Measurements from ENCODE around the gene STK24. TPM values are rescaled to one million over a fixed set of nuclear protein-coding genes. Genes with fewer than 3 reads are reported as not detected.

Gene STK24
- total RNA-seq, 2 experiments from 2014 or later = 146 to 173 TPM

GRCh38 chr13:98530217-98530616 is 46.7 kb downstream of the STK24 start:
- Mint-ChIP-seq H3K36me3 (ENCODE audit: low read depth) (peaks cover 19% of the 10 kb centered on the region), H3K27ac (peak overlapping the region; percentile 53), H3K4me1 (peaks cover 92% of the 10 kb centered on the region), H3K9me3 (ENCODE audit: low read depth) (no peaks in the 10 kb centered on the region), H3K27me3 (no peaks in the 10 kb centered on the region), H3K4me3 (no peak overlapping the region)
- ATAC-seq (no peak), DNase-seq (no peak)
- CTCF ChIA-PET = interaction anchor here (1.0 to 1.9 kb wide), 3 partner anchors 12 to 48 kb away, joined by 4 to 5 read pairs (median 4); no protein-coding TSS in a partner anchor
- POLR2A ChIA-PET = interaction anchor here (1.4 kb wide), 1 partner anchor 10 kb away, joined by 4 read pairs; no protein-coding TSS in a partner anchor
- intact Hi-C loops (cut with DNase I, micrococcal nuclease) = no loop called here

GRCh38 chr13:98529171-98529570 is 47.7 kb downstream of the STK24 start:
- peaks cover 93% of the 10 kb centered on the region for H3K4me1 Mint-ChIP-seq
- CTCF ChIA-PET = interaction anchor here (0.5 to 2.1 kb wide), 13 partner anchors 11 to 655 kb away, joined by 3 to 10 read pairs (median 4); no protein-coding TSS in a partner anchor
- H3K36me3 Mint-ChIP-seq (ENCODE audit: low read depth) = peaks cover 19% of the 10 kb centered on the region
- peak overlapping the region; percentile 87 for H3K27ac Mint-ChIP-seq
- DNase-seq (no peak), ATAC-seq (no peak)
- peak overlapping the region; percentile 29 for H3K4me3 Mint-ChIP-seq
- no peaks in the 10 kb centered on the region for H3K27me3 Mint-ChIP-seq
- intact Hi-C loops (cut with DNase I, micrococcal nuclease) = loop anchor here (2.0 to 5.0 kb wide), 2 partner anchors 20 to 1018 kb away; no protein-coding TSS in a partner anchor
- H3K9me3 Mint-ChIP-seq (ENCODE audit: low read depth) = no peaks in the 10 kb centered on the region
- POLR2A ChIA-PET = interaction anchor here (0.9 to 1.4 kb wide), 7 partner anchors 9 to 59 kb away, joined by 3 to 10 read pairs (median 7); partner anchors contain the start of gene STK24

- ATAC-seq = peak; percentile 80
These were observed 48.2 kb downstream of the STK24 start for GRCh38 chr13:98528663-98529064.

GRCh38 chr13:98527526-98527925 is 49.4 kb downstream of the STK24 start:
- ChIA-PET POLR2A (interaction anchor here (1.4 kb wide), 1 partner anchor 18 kb away, joined by 8 read pairs; no protein-coding TSS in a partner anchor), CTCF (interaction anchor here (0.6 to 2.1 kb wide), 5 partner anchors 8 to 973 kb away, joined by 3 to 10 read pairs (median 4); no protein-coding TSS in a partner anchor)
- DNase-seq (no peak), ATAC-seq (no peak)
- intact Hi-C loops (cut with DNase I, micrococcal nuclease) = loop anchor here in 1 of 2 experiments (5.0 kb wide), 1 partner anchor 1020 kb away; no protein-coding TSS in a partner anchor
- no peaks in the 10 kb centered on the region for H3K27me3 Mint-ChIP-seq
- no peak overlapping the region for H3K27ac Mint-ChIP-seq
- peaks cover 98% of the 10 kb centered on the region for H3K4me1 Mint-ChIP-seq
- no peaks in the 10 kb centered on the region for H3K9me3 Mint-ChIP-seq (ENCODE audit: low read depth)
- peaks cover 15% of the 10 kb centered on the region for H3K36me3 Mint-ChIP-seq (ENCODE audit: low read depth)
- no peak overlapping the region for H3K4me3 Mint-ChIP-seq

More at GRCh38 chr13:98528663-98529064, 48.2 kb downstream of the STK24 start:
- H3K36me3 Mint-ChIP-seq (ENCODE audit: low read depth) = peaks cover 15% of the 10 kb centered on the region
- ChIA-PET POLR2A (interaction anchor here (0.6 to 1.4 kb wide), 12 partner anchors 8 to 771 kb away, joined by 3 to 10 read pairs (median 4); partner anchors contain the start of gene STK24), CTCF (interaction anchor here (0.5 to 2.1 kb wide), 17 partner anchors 8 to 656 kb away, joined by 3 to 10 read pairs (median 4); no protein-coding TSS in a partner anchor)
- peak overlapping the region; percentile 29 for H3K4me3 Mint-ChIP-seq
- peak overlapping the region; percentile 87 for H3K27ac Mint-ChIP-seq
- peak; percentile 55 for DNase-seq
- H3K4me1 Mint-ChIP-seq = peaks cover 93% of the 10 kb centered on the region
- intact Hi-C loops (cut with DNase I, micrococcal nuclease) = loop anchor here (1.0 to 5.0 kb wide), 6 partner anchors 10 to 1019 kb away; no protein-coding TSS in a partner anchor
- no peaks in the 10 kb centered on the region for H3K27me3 Mint-ChIP-seq
- no peaks in the 10 kb centered on the region for H3K9me3 Mint-ChIP-seq (ENCODE audit: low read depth)

GRCh38 chr13:98526182-98526512 is 50.8 kb downstream of the STK24 start:
- Mint-ChIP-seq H3K9me3 (ENCODE audit: low read depth) (no peaks in the 10 kb centered on the region), H3K36me3 (ENCODE audit: low read depth) (peaks cover 13% of the 10 kb centered on the region), H3K27me3 (no peaks in the 10 kb centered on the region), H3K27ac (peak overlapping the region; percentile 55), H3K4me3 (no peak overlapping the region), H3K4me1 (peaks cover 98% of the 10 kb centered on the region)
- no peak for ATAC-seq
- no peak for DNase-seq
- CTCF ChIA-PET = interaction anchor here (0.6 kb wide), 1 partner anchor 47 kb away, joined by 3 read pairs; no protein-coding TSS in a partner anchor
- intact Hi-C loops (cut with DNase I, micrococcal nuclease) = loop anchor here in 1 of 2 experiments (5.0 kb wide), 1 partner anchor 1021 kb away; no protein-coding TSS in a partner anchor
- POLR2A ChIA-PET = no interaction called here

GRCh38 chr13:98525456-98526181 is 51.3 kb downstream of the STK24 start:
- peaks cover 10% of the 10 kb centered on the region for H3K36me3 Mint-ChIP-seq (ENCODE audit: low read depth)
- intact Hi-C loops (cut with DNase I, micrococcal nuclease) = loop anchor here in 1 of 2 experiments (5.0 kb wide), 1 partner anchor 1022 kb away; no protein-coding TSS in a partner anchor
- POLR2A ChIA-PET = no interaction called here
- DNase-seq = no peak
- no peak overlapping the region for H3K4me3 Mint-ChIP-seq
- no peaks in the 10 kb centered on the region for H3K9me3 Mint-ChIP-seq (ENCODE audit: low read depth)
- peaks cover 98% of the 10 kb centered on the region for H3K4me1 Mint-ChIP-seq
- peak overlapping the region; percentile 55 for H3K27ac Mint-ChIP-seq
- CTCF ChIA-PET = no interaction called here
- no peak for ATAC-seq
- H3K27me3 Mint-ChIP-seq = no peaks in the 10 kb centered on the region

GRCh38 chr13:98524793-98525192 is 52.1 kb downstream of the STK24 start:
- Mint-ChIP-seq H3K27ac (peak overlapping the region; percentile 73), H3K27me3 (no peaks in the 10 kb centered on the region), H3K36me3 (ENCODE audit: low read depth) (peaks cover 10% of the 10 kb centered on the region), H3K9me3 (ENCODE audit: low read depth) (no peaks in the 10 kb centered on the region), H3K4me1 (peaks cover 98% of the 10 kb centered on the region), H3K4me3 (no peak overlapping the region)
- ATAC-seq = no peak
- ChIA-PET CTCF (no interaction called here), POLR2A (no interaction called here)
- DNase-seq = no peak
- intact Hi-C loops (cut with DNase I, micrococcal nuclease) = loop anchor here in 1 of 2 experiments (5.0 kb wide), 1 partner anchor 1023 kb away; no protein-coding TSS in a partner anchor

- ChIA-PET CTCF (interaction anchor here (0.6 kb wide), 1 partner anchor 48 kb away, joined by 3 read pairs; no protein-coding TSS in a partner anchor), POLR2A (no interaction called here)
- intact Hi-C loops (cut with DNase I, micrococcal nuclease) = no loop called here
- H3K27ac Mint-ChIP-seq = peak overlapping the region; percentile 73
- ATAC-seq = no peak
- no peak overlapping the region for H3K4me3 Mint-ChIP-seq
- H3K9me3 Mint-ChIP-seq (ENCODE audit: low read depth) = no peaks in the 10 kb centered on the region
- H3K4me1 Mint-ChIP-seq = peaks cover 98% of the 10 kb centered on the region
- H3K36me3 Mint-ChIP-seq (ENCODE audit: low read depth) = peaks cover 10% of the 10 kb centered on the region
- no peaks in the 10 kb centered on the region for H3K27me3 Mint-ChIP-seq
- DNase-seq = peak; percentile 30
These were observed 52.5 kb downstream of the STK24 start for GRCh38 chr13:98524391-98524790.

GRCh38 chr13:98523455-98524102 is 53.3 kb downstream of the STK24 start:
- Mint-ChIP-seq H3K27ac (peak overlapping the region; percentile 73), H3K4me3 (no peak overlapping the region), H3K27me3 (no peaks in the 10 kb centered on the region), H3K36me3 (ENCODE audit: low read depth) (peaks cover 13% of the 10 kb centered on the region), H3K4me1 (peaks cover 96% of the 10 kb centered on the region), H3K9me3 (ENCODE audit: low read depth) (no peaks in the 10 kb centered on the region)
- CTCF ChIA-PET = interaction anchor here (0.6 to 1.9 kb wide), 2 partner anchors 47 to 130 kb away, joined by 3 to 7 read pairs; no protein-coding TSS in a partner anchor
- intact Hi-C loops (cut with DNase I, micrococcal nuclease) = no loop called here
- POLR2A ChIA-PET = no interaction called here
- peak; percentile 60 for DNase-seq
- ATAC-seq = peak; percentile 51

GRCh38 chr13:98522371-98522770 is 54.5 kb downstream of the STK24 start:
- intact Hi-C loops (cut with DNase I, micrococcal nuclease) = no loop called here
- peaks cover 97% of the 10 kb centered on the region for H3K4me1 Mint-ChIP-seq
- H3K27me3 Mint-ChIP-seq = no peaks in the 10 kb centered on the region
- no peaks in the 10 kb centered on the region for H3K9me3 Mint-ChIP-seq (ENCODE audit: low read depth)
- ATAC-seq (no peak), DNase-seq (no peak)
- peaks cover 19% of the 10 kb centered on the region for H3K36me3 Mint-ChIP-seq (ENCODE audit: low read depth)
- CTCF ChIA-PET = interaction anchor here (1.1 to 1.9 kb wide), 2 partner anchors 73 to 131 kb away, joined by 3 to 7 read pairs; no protein-coding TSS in a partner anchor
- peak overlapping the region; percentile 77 for H3K27ac Mint-ChIP-seq
- POLR2A ChIA-PET = no interaction called here
- no peak overlapping the region for H3K4me3 Mint-ChIP-seq
